DND-41 (cell line): Measurements from ENCODE around the gene INPP4A.

Experiments used
- ATAC-seq: fragments of 200-7000 bp; cut with Tn5 transposase; 3 replicates; pipeline ENCODE4 v1.9.1; 2021; ENCODE audit warnings: low read depth; ENCODE audit not compliant: insufficient read depth
- DNase-seq: peaks from one replicate; pipeline ENCODE4 v3.0.0-alpha.2; 2020
- H2AFZ ChIP-seq: 2 replicates; pipeline ENCODE4 v1.6.0; 2012; ENCODE audit warnings: low read depth, low read length
- H3K27ac ChIP-seq: 2 replicates; pipeline ENCODE4 v1.5.1; 2012; ENCODE audit warnings: low read length, inconsistent platforms
- H3K27me3 ChIP-seq: fragments of 200-600 bp; sonication (generic); 2 replicates; pipeline ENCODE4 v1.6.0; 2012; ENCODE audit warnings: low read length, mild to moderate bottlenecking, inconsistent platforms; ENCODE audit not compliant: insufficient read depth, poor library complexity
- H3K36me3 ChIP-seq: 2 replicates; pipeline ENCODE4 v1.5.1; 2012; ENCODE audit warnings: low read length, inconsistent platforms; ENCODE audit not compliant: insufficient read depth
- H3K4me1 ChIP-seq: 2 replicates; pipeline ENCODE4 v1.5.1; 2012; ENCODE audit warnings: mild to moderate bottlenecking, low read length; ENCODE audit not compliant: insufficient read depth
- H3K4me2 ChIP-seq: 2 replicates; pipeline ENCODE4 v1.6.0; 2012; ENCODE audit warnings: mild to moderate bottlenecking, moderate library complexity, low read length, inconsistent platforms; ENCODE audit not compliant: insufficient read depth
- H3K4me3 ChIP-seq, 2 experiments: fragments of 200-600 bp in 1 of 2; shearing (Covaris generic) in 1 of 2; 2 replicates each; pipeline ENCODE4 v1.5.1; 2012 to 2016; ENCODE audit warnings: inconsistent platforms in 2 of 2, low read length in 2 of 2, mild to moderate bottlenecking in 2 of 2, low read depth in 1 of 2, moderate library complexity in 1 of 2
- H3K79me2 ChIP-seq: 2 replicates; pipeline ENCODE4 v1.6.0; 2012; ENCODE audit warnings: low read length, inconsistent platforms; ENCODE audit not compliant: insufficient read depth
- H3K9ac ChIP-seq: 2 replicates; pipeline ENCODE4 v1.6.0; 2012; ENCODE audit warnings: low read depth, mild to moderate bottlenecking, inconsistent platforms, low read length, moderate library complexity
- H3K9me3 ChIP-seq: 2 replicates; pipeline ENCODE4 v1.5.1; 2012; ENCODE audit warnings: low read length, moderate library complexity, mild to moderate bottlenecking, inconsistent platforms; ENCODE audit not compliant: insufficient read depth, severe bottlenecking
- H4K20me1 ChIP-seq: 2 replicates; pipeline ENCODE4 v1.6.0; 2012; ENCODE audit warnings: low read length; ENCODE audit not compliant: insufficient read depth
- EZH2 ChIP-seq: IDR thresholded peaks from 3 replicates; pipeline ENCODE4 v1.6.1; 2012; ENCODE audit warnings: borderline replicate concordance, low read depth, mild to moderate bottlenecking, moderate library complexity, low read length, inconsistent platforms; ENCODE audit not compliant: severe bottlenecking
- TF ChIP-seq, protein P1 (sequence below): IDR thresholded peaks from 2 replicates; pipeline ENCODE4 v1.5.1; 2012; ENCODE audit warnings: borderline replicate concordance, low read length, moderate library complexity, mild to moderate bottlenecking; ENCODE audit not compliant: poor library complexity, severe bottlenecking; ENCODE audit errors: extremely low read depth

The INPP4A gene

DNA sequence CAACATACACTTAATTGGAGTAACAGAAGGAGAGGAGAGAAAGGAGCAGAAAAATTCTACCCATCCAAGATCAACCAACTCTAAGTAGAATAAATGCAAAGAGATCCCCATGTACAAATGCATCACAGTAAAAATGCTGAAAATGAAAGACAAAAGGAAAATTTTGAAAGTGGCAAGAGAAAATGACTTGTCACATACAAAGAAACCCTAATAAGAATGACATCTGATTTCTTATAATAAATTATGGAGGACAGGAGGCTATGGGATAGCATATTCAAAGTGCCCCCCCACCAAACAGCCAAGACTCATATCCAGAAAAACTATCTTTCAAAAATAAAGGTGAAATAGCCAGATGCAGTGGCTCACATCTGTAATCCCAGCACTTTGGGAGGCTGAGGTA is 22.2 kb upstream of the INPP4A start:
- H3K4me2 ChIP-seq, result no peak overlapping the region
- H3K79me2 ChIP-seq, result no peaks in the 10 kb centered on the region
- H3K27me3 ChIP-seq, result no peaks in the 10 kb centered on the region
- H3K27ac ChIP-seq, result no peak overlapping the region
- peaks cover 5% of the 10 kb centered on the region for H3K9me3 ChIP-seq
- ATAC-seq, result no peak
- H2AFZ ChIP-seq, result no peak overlapping the region
- no peak for DNase-seq
- H3K36me3 ChIP-seq, result no peaks in the 10 kb centered on the region
- no peak overlapping the region for H3K9ac ChIP-seq
- TF ChIP-seq EZH2, result no peak
- TF ChIP-seq, protein P1, sequence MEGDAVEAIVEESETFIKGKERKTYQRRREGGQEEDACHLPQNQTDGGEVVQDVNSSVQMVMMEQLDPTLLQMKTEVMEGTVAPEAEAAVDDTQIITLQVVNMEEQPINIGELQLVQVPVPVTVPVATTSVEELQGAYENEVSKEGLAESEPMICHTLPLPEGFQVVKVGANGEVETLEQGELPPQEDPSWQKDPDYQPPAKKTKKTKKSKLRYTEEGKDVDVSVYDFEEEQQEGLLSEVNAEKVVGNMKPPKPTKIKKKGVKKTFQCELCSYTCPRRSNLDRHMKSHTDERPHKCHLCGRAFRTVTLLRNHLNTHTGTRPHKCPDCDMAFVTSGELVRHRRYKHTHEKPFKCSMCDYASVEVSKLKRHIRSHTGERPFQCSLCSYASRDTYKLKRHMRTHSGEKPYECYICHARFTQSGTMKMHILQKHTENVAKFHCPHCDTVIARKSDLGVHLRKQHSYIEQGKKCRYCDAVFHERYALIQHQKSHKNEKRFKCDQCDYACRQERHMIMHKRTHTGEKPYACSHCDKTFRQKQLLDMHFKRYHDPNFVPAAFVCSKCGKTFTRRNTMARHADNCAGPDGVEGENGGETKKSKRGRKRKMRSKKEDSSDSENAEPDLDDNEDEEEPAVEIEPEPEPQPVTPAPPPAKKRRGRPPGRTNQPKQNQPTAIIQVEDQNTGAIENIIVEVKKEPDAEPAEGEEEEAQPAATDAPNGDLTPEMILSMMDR, result no peak
- H3K4me1 ChIP-seq, result no peaks in the 10 kb centered on the region
- no peak overlapping the region for H3K4me3 ChIP-seq
- H4K20me1 ChIP-seq, result no peaks in the 10 kb centered on the region

DNA sequence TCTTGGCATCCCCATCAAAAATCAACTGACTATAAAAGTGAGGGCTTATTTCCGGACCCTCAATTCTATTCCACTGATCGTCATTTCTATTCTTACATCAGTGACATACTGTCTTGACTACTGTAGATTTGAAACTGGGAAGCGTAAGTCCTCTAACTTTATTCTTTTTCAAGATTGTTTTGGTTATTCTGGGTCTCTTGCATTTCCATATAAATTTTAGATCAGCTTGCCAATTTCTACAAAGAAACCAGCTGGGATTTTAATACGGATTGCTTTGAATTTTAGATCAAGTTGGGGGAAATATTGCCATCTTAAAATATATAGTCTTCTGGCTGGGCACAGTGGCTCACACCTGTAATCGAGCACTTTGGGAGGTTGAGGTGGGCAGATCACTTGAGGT is 17.9 kb upstream of the INPP4A start:
- H3K9me3 ChIP-seq, result peaks cover 5% of the 10 kb centered on the region
- H4K20me1 ChIP-seq, result no peaks in the 10 kb centered on the region
- DNase-seq (no peak), ATAC-seq (no peak)
- H3K4me3 ChIP-seq, result no peak overlapping the region
- no peak overlapping the region for H3K9ac ChIP-seq
- H3K4me2 ChIP-seq, result no peak overlapping the region
- TF ChIP-seq, protein P1, result no peak
- no peak for TF ChIP-seq EZH2
- no peaks in the 10 kb centered on the region for H3K4me1 ChIP-seq
- no peak overlapping the region for H2AFZ ChIP-seq
- no peaks in the 10 kb centered on the region for H3K79me2 ChIP-seq
- no peaks in the 10 kb centered on the region for H3K27me3 ChIP-seq
- no peaks in the 10 kb centered on the region for H3K36me3 ChIP-seq
- H3K27ac ChIP-seq, result no peak overlapping the region

DNA sequence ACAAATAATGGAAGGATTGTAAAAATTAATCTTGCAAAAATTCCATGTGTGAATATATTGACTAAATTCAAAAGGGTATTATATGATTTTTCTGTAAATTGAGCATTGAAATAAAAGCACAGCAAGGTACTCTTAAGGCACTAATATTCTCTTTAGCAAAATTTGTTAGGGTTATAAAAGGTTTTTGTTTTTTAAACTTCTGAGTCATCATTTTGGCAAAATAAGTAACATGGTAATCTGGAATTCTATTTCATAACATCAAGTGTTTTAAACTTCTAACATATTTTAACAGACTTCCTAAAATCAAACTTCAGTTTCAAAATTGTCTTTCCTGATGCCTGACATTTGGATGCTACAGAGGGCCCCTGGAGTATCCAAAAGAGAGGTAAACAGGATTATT is 12.5 kb upstream of the INPP4A start:
- no peak overlapping the region for H3K27ac ChIP-seq
- H4K20me1 ChIP-seq, result no peaks in the 10 kb centered on the region
- H3K4me2 ChIP-seq, result no peak overlapping the region
- no peaks in the 10 kb centered on the region for H3K79me2 ChIP-seq
- H3K36me3 ChIP-seq, result no peaks in the 10 kb centered on the region
- no peak overlapping the region for H3K4me3 ChIP-seq
- no peak overlapping the region for H3K9ac ChIP-seq
- no peak overlapping the region for H2AFZ ChIP-seq
- H3K27me3 ChIP-seq, result no peaks in the 10 kb centered on the region
- no peak for DNase-seq
- no peak for TF ChIP-seq EZH2
- TF ChIP-seq, protein P1, result no peak
- H3K9me3 ChIP-seq, result peaks cover 10% of the 10 kb centered on the region
- H3K4me1 ChIP-seq, result no peaks in the 10 kb centered on the region
- no peak for ATAC-seq

DNA sequence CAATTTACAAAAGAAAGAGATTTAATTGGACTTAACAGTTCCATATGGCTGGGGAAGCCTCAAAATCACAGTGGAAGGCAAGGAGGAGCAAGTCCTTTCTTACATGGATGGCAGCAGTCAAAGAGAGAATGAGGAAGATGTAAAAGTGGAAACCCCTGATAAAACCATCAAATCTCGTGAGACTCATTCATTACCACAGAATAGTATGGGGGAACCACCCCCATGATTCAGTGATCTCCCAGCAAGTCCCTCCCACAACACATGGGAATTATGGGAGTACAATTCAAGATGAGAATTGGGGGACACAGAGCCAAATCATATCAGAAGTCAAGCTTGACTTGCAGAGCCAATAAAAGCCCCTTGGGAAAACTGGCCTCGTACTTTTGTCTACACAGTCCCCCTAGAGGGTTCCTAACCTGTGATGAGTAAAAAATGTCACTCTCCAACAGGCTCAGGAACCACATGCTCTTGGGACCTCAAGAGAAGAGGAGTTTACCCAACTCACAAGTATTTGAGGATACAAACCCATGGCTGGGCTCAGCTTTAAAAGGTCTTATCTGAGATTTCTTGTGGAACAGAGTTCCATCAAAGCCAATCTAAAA is 11.2 kb upstream of the INPP4A start:
- Histone ChIP-seq H3K4me3 (no peak overlapping the region), H4K20me1 (no peaks in the 10 kb centered on the region), H3K9me3 (peaks cover 10% of the 10 kb centered on the region), H3K9ac (no peak overlapping the region), H3K36me3 (no peaks in the 10 kb centered on the region), H3K27ac (no peak overlapping the region), H3K4me2 (no peak overlapping the region), H3K79me2 (no peaks in the 10 kb centered on the region), H3K4me1 (no peaks in the 10 kb centered on the region), H3K27me3 (no peaks in the 10 kb centered on the region), H2AFZ (no peak overlapping the region)
- ATAC-seq, result no peak
- TF ChIP-seq, protein P1, result no peak
- TF ChIP-seq EZH2, result no peak
- DNase-seq, result no peak
